Measurements from ENCODE around the gene GLIS1. TPM values are rescaled to one million over a fixed set of nuclear protein-coding genes. Genes with fewer than 3 reads are reported as not detected.

The GLIS1 gene
- total and polyA plus RNA-seq, 2 donors (not counting 3 experiments of a cell fraction or from before 2014, with no cell fraction given) = not detected

DNA sequence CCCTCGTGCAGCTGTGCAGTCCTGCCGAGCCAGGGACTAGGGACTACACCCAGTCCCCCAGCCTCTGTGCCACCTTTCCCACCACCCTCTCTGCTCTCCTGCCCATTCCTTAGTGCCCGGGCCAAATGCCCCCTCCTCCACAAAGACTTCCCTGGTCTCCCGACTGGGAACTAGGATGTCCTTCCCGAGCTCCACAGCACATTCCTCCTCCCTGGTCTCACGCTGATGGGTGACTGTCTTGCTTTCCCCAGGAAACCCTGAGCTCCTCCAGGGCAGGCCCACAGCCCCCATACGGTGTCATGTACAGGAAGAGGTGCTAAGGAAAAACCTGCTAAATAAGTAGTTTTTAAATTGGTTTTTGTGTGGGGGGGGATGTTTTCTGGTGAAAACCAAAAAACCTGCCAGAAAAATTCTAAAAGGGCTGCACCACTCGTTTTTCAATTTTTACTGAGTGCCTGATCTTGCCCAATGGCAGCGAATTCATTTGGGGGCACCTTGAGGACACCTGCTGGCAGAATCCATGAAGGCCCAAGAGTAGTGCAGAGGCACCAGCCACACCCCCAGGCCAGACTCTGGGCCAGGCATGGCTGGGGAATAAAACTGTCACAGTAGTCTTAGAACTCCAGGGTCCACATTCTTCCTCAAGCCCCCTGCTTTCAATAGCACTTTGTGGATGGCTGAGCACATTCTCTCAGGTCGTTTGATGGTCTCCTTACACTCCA, 50.4 kb downstream of the GLIS1 start:
- BruUV-seq (replicated peaks) = no TSS peak
- no peaks in the 10 kb centered on the region for H3K9me3 ChIP-seq (replicated peaks; ENCODE audit: control insufficient read depth, insufficient read depth, low read length)
- dilution Hi-C loops (cut with MboI; ENCODE audit: extremely low pct_ligation_motif_present, low sequenced_read_pairs) = no loop called here
- H3K4me2 ChIP-seq (ENCODE audit: insufficient read depth, low read length) = no peak overlapping the region
- no peak overlapping the region for H3K27ac ChIP-seq (ENCODE audit: insufficient read depth, low read depth, low read length)
- CTCF ChIA-PET = no interaction called here
- H3K9ac ChIP-seq (replicated peaks; ENCODE audit: extremely low read depth, insufficient read depth, low read length) = no peak overlapping the region
- no peaks in the 10 kb centered on the region for H3K9me1 ChIP-seq (replicated peaks; ENCODE audit: control insufficient read depth, extremely low read depth, insufficient read depth, low read length)
- POLR2A ChIA-PET = no interaction called here
- peaks cover 23 to 32% of the 10 kb centered on the region in 2 experiments for H3K27me3 ChIP-seq (ENCODE audit: control insufficient read depth in 2 of 2, insufficient read depth in 2 of 2, low read length in 2 of 2)
- no peak for DNase-seq (ENCODE audit: low read depth, low spot score)
- H4K20me1 ChIP-seq (replicated peaks; ENCODE audit: control insufficient read depth, extremely low read depth, insufficient read depth, low read length) = no peaks in the 10 kb centered on the region
- no peak overlapping the region for H2AFZ ChIP-seq (ENCODE audit: low read depth, low read length)
- FAIRE-seq = no peak
- H3K4me1 ChIP-seq (ENCODE audit: control insufficient read depth, extremely low read depth, insufficient read depth, low read length) = no peaks in the 10 kb centered on the region
- TF ChIP-seq EZH2 (IDR thresholded peaks at IDR 0.05; ENCODE audit: borderline replicate concordance, low read depth, low read length, severe bottlenecking) = no peak
- TF ChIP-seq, protein P1, sequence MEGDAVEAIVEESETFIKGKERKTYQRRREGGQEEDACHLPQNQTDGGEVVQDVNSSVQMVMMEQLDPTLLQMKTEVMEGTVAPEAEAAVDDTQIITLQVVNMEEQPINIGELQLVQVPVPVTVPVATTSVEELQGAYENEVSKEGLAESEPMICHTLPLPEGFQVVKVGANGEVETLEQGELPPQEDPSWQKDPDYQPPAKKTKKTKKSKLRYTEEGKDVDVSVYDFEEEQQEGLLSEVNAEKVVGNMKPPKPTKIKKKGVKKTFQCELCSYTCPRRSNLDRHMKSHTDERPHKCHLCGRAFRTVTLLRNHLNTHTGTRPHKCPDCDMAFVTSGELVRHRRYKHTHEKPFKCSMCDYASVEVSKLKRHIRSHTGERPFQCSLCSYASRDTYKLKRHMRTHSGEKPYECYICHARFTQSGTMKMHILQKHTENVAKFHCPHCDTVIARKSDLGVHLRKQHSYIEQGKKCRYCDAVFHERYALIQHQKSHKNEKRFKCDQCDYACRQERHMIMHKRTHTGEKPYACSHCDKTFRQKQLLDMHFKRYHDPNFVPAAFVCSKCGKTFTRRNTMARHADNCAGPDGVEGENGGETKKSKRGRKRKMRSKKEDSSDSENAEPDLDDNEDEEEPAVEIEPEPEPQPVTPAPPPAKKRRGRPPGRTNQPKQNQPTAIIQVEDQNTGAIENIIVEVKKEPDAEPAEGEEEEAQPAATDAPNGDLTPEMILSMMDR (IDR thresholded peaks at IDR 0.05; ENCODE audit: extremely low read depth in 1 of 2, insufficient read depth in 1 of 2, low read depth in 1 of 2, low read length in 2 of 2) = no peak
- no peak for TF ChIP-seq POLR2A (IDR thresholded peaks at IDR 0.05; ENCODE audit: low read depth, low read length)
- TF ChIP-seq POLR2AphosphoS5 (IDR thresholded peaks at IDR 0.05; ENCODE audit: insufficient read depth, low read depth, low read length) = no peak
- no peak for TF ChIP-seq GATA2 (IDR thresholded peaks at IDR 0.05; ENCODE audit: insufficient read depth, insufficient read length, low read depth, low read length)
- no peak for TF ChIP-seq MYC (IDR thresholded peaks at IDR 0.05; ENCODE audit: low read depth, low read length)
- no peak for TF ChIP-seq MAX (IDR thresholded peaks at IDR 0.05; ENCODE audit: insufficient read depth, insufficient read length)
- TF ChIP-seq JUN (IDR thresholded peaks at IDR 0.05; ENCODE audit: borderline replicate concordance, insufficient read depth, insufficient read length, low read depth) = no peak
- no peak for TF ChIP-seq FOS (IDR thresholded peaks at IDR 0.05; ENCODE audit: borderline replicate concordance, insufficient read depth, low read length)
- H3K79me2 ChIP-seq (ENCODE audit: control insufficient read depth, insufficient read depth, low read length) = no peaks in the 10 kb centered on the region
- no peaks in the 10 kb centered on the region for H3K36me3 ChIP-seq (ENCODE audit: control insufficient read depth in 2 of 2, extremely low read depth in 1 of 2, insufficient read depth in 2 of 2, low read length in 2 of 2)
- H3K4me3 ChIP-seq (replicated peaks in 1 of 3; ENCODE audit: insufficient read depth in 1 of 3, low read depth in 1 of 3, low read length in 3 of 3) = no peak overlapping the region
- intact Hi-C loops (cut with micrococcal nuclease) = loop anchor here (2.0 kb wide), 1 partner anchor 204 kb away; no protein-coding TSS in a partner anchor
